HepG2 (cell line): ENCODE data around the gene EPHA2. TPM values are rescaled to one million over a fixed set of nuclear protein-coding genes. Genes with fewer than 3 reads are reported as not detected.

Source experiments
- ATAC-seq: fragments of 200-7000 bp; cut with Tn5 transposase; 3 replicates; pipeline ENCODE4 v1.9.1; 2020; ENCODE audit warnings: mild to moderate bottlenecking, moderate library complexity
- BruUV-seq: library from RNA; stranded (reverse); fragments of 400-500 nt; replicated peaks from 2 replicates; lab custom pipeline; 2021; lab: Mats Ljungman, UMichigan
- CTCF ChIA-PET: fragments of 300-600 bp; formaldehyde crosslinking; extraction: SDS; loops from one replicate; lab custom pipeline; 2021; ENCODE audit warnings: low total read pairs, inconsistent platforms, low intra/inter-chr PET ratio; lab: Yijun Ruan, JAX
- POLR2A ChIA-PET: fragments of 350-600 bp; sonication (Branson Sonifier 250); formaldehyde crosslinking; loops from one replicate; lab custom pipeline; 2020; ENCODE audit warnings: antibody characterized with exemption, inconsistent platforms; lab: Yijun Ruan, JAX
- DNase-seq: peaks from one replicate; pipeline ENCODE4 v3.0.0-alpha.2; 2015; ENCODE audit warnings: low spot score
- FAIRE-seq: peaks from 3 replicates; lab custom pipeline; 2011; peaks lifted over from hg19 to GRCh38; lab: Jason Lieb, UNC
- H2AFZ ChIP-seq: one replicate; pipeline ENCODE4 v1.6.1; 2011; ENCODE audit warnings: low read length, inconsistent platforms
- H3K27ac ChIP-seq: fragments of 300-600 bp; 3 replicates; pipeline ENCODE4 v1.8.0; 2011; ENCODE audit warnings: mixed run types, mild to moderate bottlenecking, mixed read lengths, low read length, inconsistent platforms; ENCODE audit not compliant: insufficient read depth; ENCODE audit errors: extremely low read length
- H3K27me3 ChIP-seq, 2 experiments: fragments of 200-600 bp in 1 of 2; 2 replicates in 1 of 2; 3 replicates in 1 of 2; pipeline versions ENCODE4 v1.6.0 to v1.8.0; 2011; ENCODE audit warnings: low read length in 2 of 2, mild to moderate bottlenecking in 2 of 2, moderate library complexity in 2 of 2, inconsistent platforms in 1 of 2; ENCODE audit not compliant: insufficient read depth in 2 of 2, control insufficient read depth in 1 of 2
- H3K36me3 ChIP-seq, 2 experiments: fragments of 200-600 bp in 1 of 2; replicated peaks in 1 of 2; 2 replicates in 1 of 2; 3 replicates in 1 of 2; pipeline versions ENCODE4 v1.5.1 to v1.8.0; 2011; ENCODE audit warnings: low read length in 2 of 2, inconsistent platforms in 1 of 2; ENCODE audit not compliant: insufficient read depth in 2 of 2, control insufficient read depth in 1 of 2
- H3K4me1 ChIP-seq: 2 replicates; pipeline ENCODE4 v1.5.1; 2012; ENCODE audit warnings: low read length, inconsistent platforms; ENCODE audit not compliant: insufficient read depth
- H3K4me2 ChIP-seq: 2 replicates; pipeline ENCODE4 v1.6.0; 2011; ENCODE audit warnings: low read depth, low read length, inconsistent platforms
- H3K4me3 ChIP-seq, 3 experiments: fragments of 200-600 bp in 1 of 3; sonication (generic), shearing (Covaris generic) in 1 of 3; replicated peaks in 1 of 3; 2 replicates each; pipeline ENCODE4 v1.5.1; 2011 to 2016; ENCODE audit warnings: low read length in 3 of 3, inconsistent platforms in 2 of 3, low read depth in 2 of 3, mild to moderate bottlenecking in 2 of 3, control low read depth in 1 of 3, mixed read lengths in 1 of 3; ENCODE audit not compliant: insufficient read depth in 1 of 3
- H3K79me2 ChIP-seq: one replicate; pipeline ENCODE4 v1.6.1; 2011; ENCODE audit warnings: low read length, inconsistent platforms; ENCODE audit not compliant: insufficient read depth
- H3K9ac ChIP-seq: 2 replicates; pipeline ENCODE4 v1.6.0; 2011; ENCODE audit warnings: mild to moderate bottlenecking, low read depth, low read length, inconsistent platforms; ENCODE audit not compliant: insufficient read depth
- H3K9me3 ChIP-seq: 2 replicates; pipeline ENCODE4 v1.5.1; 2012; ENCODE audit warnings: mild to moderate bottlenecking, low read length
- H4K20me1 ChIP-seq: 2 replicates; pipeline ENCODE4 v1.6.0; 2011; ENCODE audit warnings: inconsistent platforms, mild to moderate bottlenecking, low read length, moderate library complexity; ENCODE audit not compliant: insufficient read depth
- ARID3A ChIP-seq: IDR thresholded peaks from 2 replicates; pipeline ENCODE4 v1.6.1; 2012; ENCODE audit warnings: low read depth, low read length, improper control_type of control experiment
- CBX1 ChIP-seq: IDR thresholded peaks from one replicate; pipeline ENCODE4 v1.6.1; 2016; ENCODE audit warnings: antibody characterized with exemption, low read depth
- RAD21 ChIP-seq: fragments of 450-650 bp; formaldehyde crosslinking; IDR thresholded peaks from 2 replicates; pipeline ENCODE4 v1.5.0; 2020; ENCODE audit warnings: mild to moderate bottlenecking
- SP4 ChIP-seq: sonication (generic); formaldehyde crosslinking; IDR thresholded peaks from 2 replicates; pipeline ENCODE4 v1.8.1; 2023; ENCODE audit warnings: mild to moderate bottlenecking, missing genetic modification reagents
- ZNF263 ChIP-seq: sonication (generic); formaldehyde crosslinking; IDR thresholded peaks from 2 replicates; pipeline ENCODE4 v1.4.0; 2020; ENCODE audit warnings: missing genetic modification reagents
- ZNF383 ChIP-seq: sonication (generic); formaldehyde crosslinking; IDR thresholded peaks from 2 replicates; pipeline ENCODE4 v1.4.0; 2020; ENCODE audit warnings: missing genetic modification reagents, mild to moderate bottlenecking, borderline replicate concordance
- ZNF614 ChIP-seq: IDR thresholded peaks from 2 replicates; pipeline ENCODE4 v1.6.1; 2018; ENCODE audit warnings: missing biosample characterization, missing genetic modification reagents, inconsistent platforms, borderline replicate concordance
- WGBS: methylation state at CpG from one replicate; pipeline ENCODE4 v1.1.6; 2017; ENCODE audit warnings: low lambda C conversion rate; 5-methylcytosine and 5-hydroxymethylcytosine counted together
- in situ Hi-C: cut with HindIII; loops from 2 replicates; pipeline ENCODE4 v1.10.0; 2017; ENCODE audit warnings: low pct_unique_long_range_greater_than_20kb; ENCODE audit not compliant: extremely low pct_ligation_motif_present
- intact Hi-C: fragments of 100-400 bp; cut with micrococcal nuclease; formaldehyde crosslinking; loops from one replicate; pipeline ENCODE4 v1.10.0; 2022; ENCODE audit not compliant: unreplicated experiment
- polyA plus RNA-seq, 8 experiments: library from polyadenylated mRNA; depleted of rRNA in 3 of 8; stranded (reverse) in 7 of 8; unstranded in 1 of 8; fragments of >200 nt; fragmentation: Illumina TruSeq in 4 of 8; extraction: Trizol in 4 of 8; gene quantifications; 2 replicates each; pipeline versions ENCODE4 v1.2.1 to v1.2.3, GENCODE V29; 2011 to 2016; ENCODE audit warnings: low read depth in 4 of 8, missing spikeins in 1 of 8, mixed read lengths in 1 of 8; ENCODE audit not compliant: insufficient read depth in 1 of 8
- total RNA-seq, 5 experiments: library from RNA; depleted of rRNA; stranded (reverse); fragments of >200 nt; fragmentation: Illumina TruSeq; extraction: Trizol; gene quantifications; 2 replicates each; pipeline ENCODE4 v1.2.3, GENCODE V29; 2016; ENCODE audit warnings: low read depth in 1 of 5

The EPHA2 gene
- total and polyA plus RNA-seq, 2 of the 13 experiments (the other 11 are each of a cell fraction or from before 2014, with no cell fraction given): 33.6 to 53.6 TPM

DNA sequence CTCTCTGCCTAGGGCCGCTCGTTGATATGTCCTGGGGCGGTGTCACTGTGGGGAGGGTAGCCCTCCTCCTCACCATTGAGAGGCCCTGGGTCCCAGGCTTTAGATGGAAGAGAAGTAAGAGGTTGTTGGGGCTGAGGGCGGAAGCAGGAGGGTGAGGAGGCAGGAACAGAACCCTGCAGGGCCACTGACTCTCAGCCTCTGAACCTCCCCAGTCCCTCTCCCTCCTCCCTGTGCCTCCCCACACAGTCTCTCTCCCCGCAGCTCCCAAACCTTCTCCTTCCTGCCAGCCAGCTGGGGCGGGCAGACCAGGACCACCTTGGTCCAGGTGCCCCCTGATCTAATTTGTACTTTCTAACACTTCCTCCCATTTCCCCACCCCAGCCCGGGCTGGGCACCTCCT lies 68.1 kb downstream of the EPHA2 start:
- Histone ChIP-seq H4K20me1 (no peaks in the 10 kb centered on the region), H3K4me3 (no peak overlapping the region), H3K27me3 (peaks cover 2 to 51% of the 10 kb centered on the region in 2 experiments; a peak in 4 of 5 replicates), H3K9me3 (no peaks in the 10 kb centered on the region), H2AFZ (no peak overlapping the region), H3K27ac (no peak overlapping the region), H3K9ac (no peak overlapping the region), H3K79me2 (no peaks in the 10 kb centered on the region), H3K4me1 (peaks cover 50% of the 10 kb centered on the region), H3K4me2 (peak overlapping the region; percentile 61; the same call in 1 of the 2 replicates), H3K36me3 (no peaks in the 10 kb centered on the region)
- FAIRE-seq: no peak
- TF ChIP-seq ZNF383 (CRISPR knock-in tag): no peak
- peak; percentile 79 for TF ChIP-seq ZNF263 (CRISPR knock-in tag)
- DNase-seq: no peak
- intact Hi-C loops (no loop called here), in situ Hi-C loops (no loop called here)
- ATAC-seq: no peak
- ChIA-PET CTCF (no interaction called here), POLR2A (no interaction called here)
- no TSS peak for BruUV-seq
- 40% methylated on average over 7 of the region's 7 CpGs for WGBS

- 34% methylated on average over 4 of the region's 6 CpGs for WGBS
- ChIA-PET CTCF (no interaction called here), POLR2A (no interaction called here)
- BruUV-seq: no TSS peak
- H3K4me2 ChIP-seq: no peak overlapping the region
- no peaks in the 10 kb centered on the region for H3K79me2 ChIP-seq
- H3K9me3 ChIP-seq: no peaks in the 10 kb centered on the region
- DNase-seq (no peak), ATAC-seq (no peak)
- no peak overlapping the region for H3K9ac ChIP-seq
- H4K20me1 ChIP-seq: no peaks in the 10 kb centered on the region
- intact Hi-C loops: no loop called here
- H3K36me3 ChIP-seq: no peaks in the 10 kb centered on the region
- H2AFZ ChIP-seq: no peak overlapping the region
- in situ Hi-C loops: no loop called here
- H3K27ac ChIP-seq: no peak overlapping the region
- no peak overlapping the region for H3K4me3 ChIP-seq
- peaks cover 51% of the 10 kb centered on the region for H3K4me1 ChIP-seq
- H3K27me3 ChIP-seq: peaks cover 2 to 29% of the 10 kb centered on the region in 2 experiments; a peak in 4 of 5 replicates
- no peak for TF ChIP-seq CBX1
- no peak for TF ChIP-seq ZNF614 (CRISPR knock-in tag)
- TF ChIP-seq SP4 (CRISPR knock-in tag): no peak
- no peak for TF ChIP-seq ARID3A
- TF ChIP-seq RAD21 (CRISPR knock-in tag): no peak
- TF ChIP-seq, all 625 proteins: peak for 0
- FAIRE-seq: no peak
Measured at GRCh38 chr1:16085522-16085921, 70.3 kb downstream of the EPHA2 start.
